GM19238 (cell line): Measurements from ENCODE around the gene C16orf86.

Experiments
- DNase-seq: peaks from one replicate; pipeline ENCODE4 v3.0.0; 2011; ENCODE audit warnings: low spot score; ENCODE audit not compliant: insufficient read length

C16orf86 gene

DNA sequence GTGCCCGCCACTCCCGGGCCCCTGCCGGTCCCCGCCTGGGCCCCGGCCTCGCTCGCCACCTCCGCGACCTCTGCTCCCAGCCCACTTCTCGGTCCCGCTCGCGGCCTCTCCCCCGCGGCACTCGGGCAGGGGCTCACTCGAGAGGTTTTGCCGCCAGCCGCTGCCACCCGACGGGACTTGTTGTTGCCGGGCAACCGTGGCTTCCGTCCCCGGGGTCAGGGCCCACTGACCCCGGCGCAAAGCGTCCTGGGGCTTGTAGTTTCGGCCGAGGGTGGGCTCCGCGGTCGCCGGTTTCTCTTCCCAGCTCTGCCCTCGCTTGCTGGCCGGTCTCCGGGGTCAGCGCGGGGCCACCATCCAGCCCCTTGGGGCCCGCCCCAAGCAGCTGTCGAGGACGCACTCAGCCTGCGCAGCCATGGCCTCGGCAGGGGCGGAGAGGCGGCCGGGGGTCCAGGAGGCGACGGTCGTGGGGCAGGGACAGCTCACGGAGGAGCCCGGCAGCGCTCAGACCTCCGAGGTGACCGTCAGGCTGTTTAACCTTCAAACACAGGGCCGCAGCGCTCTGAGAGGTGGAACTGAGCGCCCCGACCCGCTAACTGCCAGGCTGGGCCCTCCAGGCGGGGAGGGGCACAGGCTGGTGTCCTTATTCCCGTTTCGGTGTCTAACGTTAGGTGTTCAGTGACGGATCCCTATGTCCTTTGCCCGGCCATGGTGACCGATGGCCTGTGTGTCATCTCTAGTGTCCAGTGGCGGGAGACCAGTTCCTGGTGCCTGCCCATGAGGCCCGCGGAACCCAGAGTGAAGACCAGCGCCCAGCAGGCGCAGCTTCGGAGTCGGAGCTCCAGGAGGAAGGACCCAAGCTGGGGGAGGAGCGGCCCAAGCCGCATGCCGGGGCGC, at the start of gene C16orf86, which contains the start of gene ENKD1:
Gene C16orf86 (plus strand): TSS at position 256 of the 894 bp plus-strand sequence. CDS start 157 bp downstream, at position 413.
Gene ENKD1 (minus strand): TSS at position 192 of the 894 bp plus-strand sequence. CDS start 308 bp downstream, outside the sequence.
- DNase-seq: peak; percentile 94

DNA sequence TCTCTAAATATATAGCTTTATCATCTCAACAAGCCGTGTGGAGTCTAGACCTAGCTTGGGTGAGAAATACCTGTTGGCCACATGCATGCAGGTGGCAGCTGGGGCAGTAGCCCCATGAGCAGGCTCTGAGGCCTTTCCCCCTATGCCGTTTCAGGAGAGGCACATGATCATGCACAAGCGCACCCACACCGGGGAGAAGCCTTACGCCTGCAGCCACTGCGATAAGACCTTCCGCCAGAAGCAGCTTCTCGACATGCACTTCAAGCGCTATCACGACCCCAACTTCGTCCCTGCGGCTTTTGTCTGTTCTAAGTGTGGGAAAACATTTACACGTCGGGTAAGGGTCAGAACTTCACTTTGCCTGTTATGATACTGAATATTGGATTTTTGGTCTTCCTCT, 38.4 kb upstream of the C16orf86 start:
- DNase-seq: no peak

GRCh38 chr16:67632415-67633172, 34.0 kb upstream of the C16orf86 start:
- DNase-seq: no peak

GRCh38 chr16:67636713-67637112, 29.9 kb upstream of the C16orf86 start:
- DNase-seq: no peak

GRCh38 chr16:67637625-67638024, 29.0 kb upstream of the C16orf86 start:
- DNase-seq: no peak

DNA sequence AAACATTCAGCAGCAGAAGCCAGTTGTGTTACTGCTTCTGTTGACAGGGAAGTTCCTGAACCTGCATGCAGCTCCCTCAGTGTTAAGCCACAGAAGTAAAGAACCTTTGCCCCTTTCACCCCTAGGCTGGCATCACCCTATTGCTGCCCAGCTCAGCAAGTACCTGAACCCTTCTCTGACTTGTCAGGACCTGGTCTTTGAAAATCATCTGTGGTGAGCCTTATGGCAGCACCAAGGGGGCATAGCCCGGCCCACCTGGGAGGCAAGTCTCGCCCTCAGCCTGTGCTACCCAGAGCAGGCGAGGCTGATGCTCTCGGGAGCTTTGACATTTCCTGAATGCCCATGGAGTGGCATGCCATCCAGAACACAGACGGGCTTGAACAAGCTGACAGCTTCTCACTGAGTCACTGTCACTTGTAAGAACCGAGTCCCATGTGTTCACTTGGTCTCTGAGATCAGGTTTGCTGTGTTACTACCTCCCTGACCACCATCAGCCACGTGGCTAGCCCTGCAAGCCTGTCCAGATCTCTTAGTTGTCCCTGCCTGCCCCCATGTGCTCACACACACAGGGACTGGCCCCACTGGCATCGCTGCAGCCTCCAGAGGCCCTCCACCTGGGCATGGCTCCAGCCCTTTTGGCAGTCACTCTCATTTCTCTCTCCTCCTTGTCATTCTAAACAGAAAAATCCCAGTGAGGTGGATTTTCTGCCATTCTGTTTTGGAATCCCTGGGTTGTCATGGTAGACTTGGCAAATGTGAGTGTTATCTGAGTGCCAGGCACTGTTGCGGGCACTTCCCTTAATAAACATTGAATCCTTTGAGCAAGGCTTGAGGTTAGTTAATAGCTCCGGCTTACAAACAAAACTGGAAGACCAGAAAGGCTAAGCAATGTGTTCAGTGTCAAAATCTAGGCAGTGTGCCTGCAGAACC, 24.6 kb upstream of the C16orf86 start:
- DNase-seq: no peak

DNA sequence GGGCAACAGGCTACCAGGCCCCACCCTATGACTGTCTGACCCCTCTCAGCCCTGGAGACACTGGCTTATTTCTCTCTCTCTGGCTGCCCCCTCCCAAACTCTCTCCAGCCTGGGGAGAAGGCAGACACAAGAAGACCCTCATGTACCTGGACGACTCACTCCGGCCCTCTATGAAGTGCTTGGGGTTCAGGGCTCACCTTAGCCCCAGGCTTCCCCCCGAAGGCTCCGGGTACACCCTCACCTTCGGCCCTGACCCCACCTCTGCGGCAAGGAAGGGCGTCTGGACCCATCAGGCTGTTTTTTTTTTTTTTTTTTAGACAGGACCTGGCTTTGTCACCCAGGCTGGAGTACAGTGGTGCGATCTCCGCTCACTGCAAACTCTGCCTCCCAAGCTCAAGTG, 22.6 kb upstream of the C16orf86 start:
- DNase-seq: no peak

- DNase-seq: no peak
Measured at GRCh38 chr16:67645397-67646121, 21.1 kb upstream of the C16orf86 start.

DNA sequence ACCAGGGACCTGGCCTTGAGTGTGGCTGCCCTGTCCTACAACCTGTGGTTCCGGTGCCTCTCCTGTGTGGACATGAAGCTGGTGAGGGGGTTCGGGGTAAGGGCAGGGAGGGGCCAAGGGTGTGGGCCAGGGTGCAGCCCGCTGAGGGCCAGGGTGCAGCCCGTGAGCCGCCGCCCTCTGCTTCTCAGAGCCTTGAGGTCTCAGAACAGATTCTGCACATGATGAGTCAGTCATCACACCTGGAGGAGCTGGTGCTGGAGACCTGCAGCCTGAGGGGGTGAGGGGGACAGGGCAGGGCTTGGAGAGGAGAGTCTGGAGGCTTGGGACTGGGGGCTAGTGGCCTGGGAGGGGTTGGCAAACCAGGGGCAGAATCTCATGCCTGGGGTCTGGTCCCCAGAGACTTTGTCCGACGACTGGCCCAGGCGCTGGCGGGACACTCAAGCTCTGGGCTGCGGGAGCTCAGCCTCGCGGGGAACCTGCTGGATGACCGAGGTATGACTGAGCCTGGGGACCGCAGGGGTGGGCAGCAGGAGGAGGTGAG, 19.4 kb upstream of the C16orf86 start:
- DNase-seq: no peak

DNA sequence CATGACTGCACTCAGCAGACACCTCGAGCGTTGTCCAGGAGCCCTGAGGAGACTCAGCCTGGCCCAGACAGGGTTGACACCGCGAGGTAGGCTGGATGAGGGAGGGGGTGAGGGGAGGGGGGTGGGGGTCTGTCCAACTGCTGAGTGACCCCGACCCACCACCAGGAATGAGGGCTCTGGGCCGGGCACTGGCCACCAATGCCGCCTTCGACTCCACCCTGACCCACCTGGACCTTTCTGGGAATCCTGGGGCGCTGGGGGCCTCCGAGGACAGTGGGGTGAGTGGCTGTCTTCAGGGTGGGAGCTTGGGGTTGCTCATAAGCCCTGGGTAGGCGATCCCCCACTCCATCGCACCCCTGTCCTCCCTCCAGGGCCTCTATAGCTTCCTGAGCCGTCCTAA, 18.9 kb upstream of the C16orf86 start:
- DNase-seq: no peak

GRCh38 chr16:67648088-67648763, 18.4 kb upstream of the C16orf86 start:
- DNase-seq: no peak

GRCh38 chr16:67648764-67649407, 17.7 kb upstream of the C16orf86 start:
- no peak for DNase-seq

DNA sequence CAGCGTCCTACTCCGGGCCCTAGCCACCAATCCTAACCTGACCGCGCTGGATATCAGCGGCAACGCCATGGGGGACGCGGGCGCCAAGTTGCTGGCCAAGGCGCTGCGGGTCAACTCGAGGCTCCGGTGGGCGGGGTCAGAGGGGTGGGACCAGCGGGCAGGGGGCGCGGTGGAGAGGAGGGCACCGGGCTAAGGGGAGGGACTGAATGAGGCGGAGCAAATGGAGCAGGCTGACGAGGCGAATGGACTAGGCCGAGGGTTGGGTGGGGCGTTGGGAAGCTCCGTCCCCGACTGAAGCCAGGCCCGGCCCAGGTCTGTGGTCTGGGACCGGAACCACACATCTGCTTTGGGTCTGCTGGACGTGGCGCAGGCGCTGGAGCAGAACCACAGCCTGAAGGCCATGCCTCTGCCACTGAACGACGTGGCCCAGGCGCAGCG, 17.1 kb upstream of the C16orf86 start:
- no peak for DNase-seq

DNA sequence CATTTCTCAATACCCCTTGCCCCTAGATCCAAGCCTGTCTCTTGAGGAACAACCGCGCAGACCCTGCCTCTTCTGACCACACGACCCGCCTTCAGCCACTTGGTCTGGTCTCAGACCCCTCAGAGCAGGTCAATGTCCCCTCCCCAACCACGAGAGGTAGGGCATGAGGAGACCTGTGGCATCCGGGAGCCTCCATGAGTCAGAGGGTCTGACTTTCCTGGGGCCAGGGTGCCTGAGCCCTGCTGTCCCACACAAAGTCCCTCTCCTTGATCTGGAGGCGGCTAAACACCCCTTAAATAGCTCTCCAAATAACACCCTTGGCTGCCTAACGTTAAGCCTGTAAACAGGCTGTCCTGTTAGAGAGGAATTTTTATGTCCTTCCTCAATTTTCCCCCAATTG, 16.6 kb upstream of the C16orf86 start:
- no peak for DNase-seq

GRCh38 chr16:67651039-67651438, 15.6 kb upstream of the C16orf86 start:
- no peak for DNase-seq

DNA sequence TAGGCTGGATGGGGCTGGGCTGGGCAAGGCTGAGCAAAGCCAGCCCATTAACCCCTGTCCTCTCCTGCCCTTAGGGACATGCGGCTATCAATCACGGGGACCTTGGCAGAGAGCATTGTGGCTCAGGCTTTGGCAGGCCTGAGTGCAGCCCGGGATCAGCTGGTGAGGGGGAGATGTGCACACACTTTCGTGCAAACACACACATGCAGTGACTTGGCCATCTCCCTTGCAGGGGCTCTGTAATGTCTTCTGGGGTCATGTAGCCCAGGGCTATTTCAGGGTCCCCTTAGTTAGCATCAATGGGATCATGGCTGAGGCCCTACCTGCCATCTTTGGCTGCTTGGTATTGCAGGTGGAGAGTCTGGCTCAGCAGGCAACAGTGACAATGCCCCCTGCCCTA, 14.8 kb upstream of the C16orf86 start:
- no peak for DNase-seq

GRCh38 chr16:67652578-67653127, 14.0 kb upstream of the C16orf86 start:
- DNase-seq: no peak

DNA sequence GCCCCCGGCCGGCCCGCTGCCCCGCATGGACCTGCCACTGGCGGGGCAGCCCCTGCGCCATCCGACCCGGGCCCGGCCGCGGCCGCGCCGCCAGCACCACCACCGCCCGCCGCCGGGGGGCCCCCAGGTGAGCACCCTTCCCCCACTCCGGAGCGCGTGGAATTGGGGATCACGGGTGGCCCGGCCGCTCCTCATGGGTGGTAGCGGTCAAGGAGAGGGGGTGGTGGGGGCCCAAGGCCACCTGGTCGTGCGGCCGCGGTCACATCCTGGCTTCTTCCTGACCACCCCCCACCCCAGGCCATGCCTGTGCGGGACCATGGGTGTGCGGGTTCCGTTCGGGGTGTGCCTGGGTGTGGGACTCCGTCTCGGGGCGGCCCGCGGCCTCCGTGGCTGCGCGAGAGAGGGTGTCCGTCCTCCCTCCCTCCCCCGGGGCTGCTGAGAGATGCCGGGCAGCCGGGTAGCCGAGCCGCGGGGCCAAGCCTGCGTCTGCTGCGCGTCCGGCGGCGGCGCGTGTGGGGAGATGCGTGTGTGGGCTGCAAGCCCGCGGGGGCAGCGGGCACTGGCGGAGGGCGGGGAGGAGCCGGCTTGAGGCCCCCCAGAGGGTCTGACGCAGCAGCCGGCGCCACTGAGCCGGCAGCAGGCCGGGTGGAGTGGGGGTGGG, 13.4 kb upstream of the C16orf86 start:
- no peak for DNase-seq
